GM12801 (cell line): ENCODE data around the gene KPNA6.

Experiments
- CTCF ChIP-seq: IDR thresholded peaks from one replicate; pipeline ENCODE4 v1.5.1; 2011; ENCODE audit warnings: control low read depth; ENCODE audit not compliant: insufficient read length; ENCODE audit errors: extremely low read depth

The KPNA6 gene

DNA sequence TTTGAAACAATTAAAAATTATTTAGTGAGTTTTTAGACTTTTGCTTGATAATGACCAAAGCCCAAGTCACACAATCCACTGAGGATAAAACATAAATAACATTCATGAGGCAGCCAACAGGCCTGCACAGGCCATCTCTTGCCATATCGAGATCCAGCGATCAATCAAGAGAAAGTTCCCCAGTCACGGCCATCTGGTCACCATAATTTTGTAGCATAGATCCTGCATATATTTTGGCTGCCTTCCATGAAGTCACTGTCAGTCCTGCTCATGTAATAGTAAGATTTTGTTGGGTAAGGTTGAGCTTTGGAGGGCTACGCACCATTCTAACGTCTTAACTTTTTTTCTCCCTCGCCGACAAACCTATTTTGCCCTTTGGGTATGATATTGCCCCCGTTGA is 17.5 kb downstream of the KPNA6 start:
- TF ChIP-seq CTCF: no peak

DNA sequence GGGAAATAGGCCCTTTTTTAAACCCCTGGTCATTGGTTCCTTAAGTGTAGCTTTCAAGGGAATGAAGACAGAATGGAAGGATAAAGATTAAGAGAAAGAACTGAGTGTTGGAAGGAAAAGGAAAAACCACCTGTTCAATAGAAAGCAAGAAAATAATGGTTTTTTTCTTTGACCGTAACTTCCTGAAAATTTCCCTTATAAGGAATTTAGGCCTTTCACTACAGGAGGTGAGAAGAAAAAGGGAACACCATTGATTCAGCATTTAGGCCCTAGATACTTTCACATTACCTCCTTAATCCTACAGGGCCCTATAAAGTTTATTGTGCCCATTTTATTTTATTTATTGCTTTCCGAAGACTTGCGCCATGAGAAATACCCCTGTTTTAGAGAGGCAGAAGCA is 18.9 kb downstream of the KPNA6 start:
- TF ChIP-seq CTCF: no peak

DNA sequence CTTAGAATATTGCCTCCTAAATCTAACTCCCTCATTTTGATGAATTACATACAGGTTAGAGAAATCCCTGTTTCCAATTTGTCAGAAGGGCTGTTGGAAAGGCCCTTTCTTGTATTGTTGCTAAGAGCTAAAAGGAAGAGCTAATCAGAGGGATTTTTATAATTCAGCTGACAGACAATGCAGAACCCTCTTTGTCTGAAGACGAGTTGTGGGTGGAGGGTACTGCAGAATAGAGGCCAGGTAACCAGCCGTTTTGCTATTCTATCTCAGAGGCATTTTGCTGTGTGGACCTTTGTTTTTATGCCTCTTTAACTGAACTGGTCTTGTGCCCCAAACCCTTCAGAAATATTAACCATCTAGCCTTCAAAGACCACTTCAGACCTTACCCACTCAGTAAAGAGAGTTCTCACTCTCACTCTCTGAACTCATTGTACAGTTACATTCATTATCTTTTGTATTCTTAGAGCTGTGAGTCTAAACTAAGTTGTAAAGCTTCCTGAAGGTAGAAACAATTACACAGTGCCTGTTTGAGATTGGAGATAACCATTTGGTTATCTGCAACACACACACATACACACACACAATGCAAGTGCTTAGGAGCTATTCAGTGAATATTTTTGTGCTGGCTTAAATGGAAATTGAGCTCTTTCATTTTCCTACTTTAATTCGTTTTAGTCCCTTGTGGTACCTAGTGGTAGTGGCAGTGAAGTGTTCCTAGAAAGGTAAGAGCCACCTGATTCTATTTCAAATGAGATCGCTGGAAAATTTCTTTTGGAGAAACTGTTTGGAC is 19.7 kb downstream of the KPNA6 start:
- TF ChIP-seq CTCF: no peak

DNA sequence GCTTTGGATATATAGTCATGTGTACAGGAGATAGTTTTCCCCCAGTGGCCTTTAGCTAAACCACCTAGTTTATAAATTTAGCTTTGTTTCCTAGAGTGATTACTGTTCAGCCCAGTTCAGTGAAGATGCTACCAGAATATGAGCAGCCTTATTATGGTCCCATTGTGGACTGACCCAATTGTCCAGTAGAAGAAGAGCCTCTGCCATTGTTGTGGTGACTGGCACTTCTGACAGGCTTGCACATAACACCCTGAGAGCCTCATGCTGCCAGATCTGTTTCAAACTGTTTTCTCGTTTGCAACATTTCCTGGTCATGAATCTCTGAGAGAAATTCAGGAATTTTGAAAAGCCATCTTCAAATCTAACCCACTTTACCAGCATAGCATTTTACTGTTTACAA is 20.6 kb downstream of the KPNA6 start:
- TF ChIP-seq CTCF: no peak

DNA sequence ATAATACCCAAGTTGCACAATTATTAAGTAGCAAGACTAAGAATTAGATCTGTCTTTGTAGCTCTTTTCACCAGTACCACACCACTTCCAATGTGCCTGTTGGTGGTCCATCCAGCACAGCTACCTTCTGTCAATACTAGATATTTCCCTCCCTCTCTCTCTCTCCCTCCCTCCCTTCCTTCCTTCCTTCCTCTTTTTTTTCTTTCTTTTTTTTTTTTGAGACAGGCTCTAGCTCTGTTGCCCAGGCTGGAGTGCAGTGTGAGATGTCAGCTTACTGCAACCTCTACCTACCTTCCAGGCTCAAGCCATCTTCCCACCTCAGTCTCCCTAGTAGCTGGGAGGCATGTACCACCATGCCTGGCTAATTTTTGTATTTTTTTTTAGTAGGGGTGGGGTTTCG is 21.1 kb downstream of the KPNA6 start:
- no peak for TF ChIP-seq CTCF

DNA sequence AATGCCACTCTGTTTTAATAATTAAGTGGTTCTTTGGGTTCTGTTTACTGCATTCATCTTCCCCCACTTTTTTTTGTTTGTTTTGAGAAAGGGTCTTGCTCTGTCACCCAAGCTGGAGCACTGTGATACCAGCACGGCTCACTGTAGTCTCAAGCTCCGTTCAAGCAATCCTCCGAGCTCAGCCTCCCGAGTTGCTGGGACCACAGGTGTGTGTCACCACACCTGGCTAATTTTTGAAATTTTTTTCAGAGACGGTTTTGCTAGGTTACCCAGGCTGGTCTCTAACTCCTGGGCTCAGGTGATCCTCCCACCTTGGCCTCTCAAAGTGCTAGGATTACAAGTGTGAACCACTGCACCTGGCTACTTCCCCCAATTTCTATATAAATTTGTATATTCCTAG is 29.3 kb downstream of the KPNA6 start:
- no peak for TF ChIP-seq CTCF

DNA sequence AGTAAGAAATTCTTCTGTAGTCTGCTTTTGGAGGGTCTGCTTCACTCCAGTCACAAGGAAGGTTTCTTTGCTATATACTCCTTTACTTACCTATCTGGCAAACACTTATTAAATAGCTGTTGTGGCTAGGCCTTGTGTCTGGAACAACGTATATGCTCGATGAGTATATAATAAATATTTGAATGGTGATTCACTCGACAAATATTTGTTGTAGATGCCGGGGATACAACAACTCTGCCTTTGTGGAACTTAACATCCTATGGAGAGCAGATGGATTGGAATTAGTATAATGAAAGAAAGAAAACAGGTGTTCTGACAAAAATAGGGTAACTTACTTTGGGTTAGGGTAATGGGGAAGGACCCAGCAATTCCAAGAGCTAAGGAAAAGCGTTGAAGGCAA is 31.1 kb downstream of the KPNA6 start:
- no peak for TF ChIP-seq CTCF
